Cardiac muscle cell (in vitro differentiated cells and primary cell): Measurements from ENCODE around the gene CCSER1. TPM values are rescaled to one million over a fixed set of nuclear protein-coding genes. Genes with fewer than 3 reads are reported as not detected.

Experiments used
- DNase-seq, 2 donors: peaks; one replicate each; pipeline versions ENCODE4 v3.0.0 to v3.0.0-alpha.2; 2010 to 2017; ENCODE audit warnings: low read depth in 1 of 2, low spot score in 1 of 2
- H3K27ac ChIP-seq: fragments of 200-600 bp; sonication (generic); 2 replicates; pipeline ENCODE4 v1.5.1; 2016
- H3K27me3 ChIP-seq: fragments of 200-600 bp; sonication (generic); 2 replicates; pipeline ENCODE4 v1.6.0; 2016; ENCODE audit warnings: control low read depth
- H3K36me3 ChIP-seq: fragments of 200-600 bp; sonication (generic); 2 replicates; pipeline ENCODE4 v1.5.1; 2016; ENCODE audit warnings: control low read depth
- H3K4me1 ChIP-seq: fragments of 200-600 bp; sonication (generic); 2 replicates; pipeline ENCODE4 v1.8.1; 2017; ENCODE audit warnings: low read depth, mild to moderate bottlenecking, mixed run types
- H3K4me3 ChIP-seq: fragments of 200-600 bp; sonication (generic); 2 replicates; pipeline ENCODE4 v1.5.1; 2016; ENCODE audit warnings: mild to moderate bottlenecking
- H3K9me3 ChIP-seq: fragments of 200-600 bp; sonication (generic); 2 replicates; pipeline ENCODE4 v1.5.1; 2017; ENCODE audit warnings: low read depth, mild to moderate bottlenecking, control low read depth
- CTCF ChIP-seq: IDR thresholded peaks from 2 replicates; pipeline ENCODE4 v1.5.1; 2012; ENCODE audit warnings: low read depth, mild to moderate bottlenecking, low read length
- polyA plus RNA-seq: library from polyadenylated mRNA; unstranded; fragments of >200 nt; fragmentation: Nextera tagmentation; extraction: Ambion mirVana; gene quantifications from 2 replicates; pipeline ENCODE4 v1.2.1, GENCODE V29; 2016
- total RNA-seq: library from RNA; depleted of rRNA; stranded (reverse); fragments of >200 nt; gene quantifications from 2 replicates; pipeline ENCODE4 v1.2.3, GENCODE V29; 2016

The CCSER1 gene
- total and polyA plus RNA-seq, 2 experiments from 2014 or later: 0.77 to 3.6 TPM

DNA sequence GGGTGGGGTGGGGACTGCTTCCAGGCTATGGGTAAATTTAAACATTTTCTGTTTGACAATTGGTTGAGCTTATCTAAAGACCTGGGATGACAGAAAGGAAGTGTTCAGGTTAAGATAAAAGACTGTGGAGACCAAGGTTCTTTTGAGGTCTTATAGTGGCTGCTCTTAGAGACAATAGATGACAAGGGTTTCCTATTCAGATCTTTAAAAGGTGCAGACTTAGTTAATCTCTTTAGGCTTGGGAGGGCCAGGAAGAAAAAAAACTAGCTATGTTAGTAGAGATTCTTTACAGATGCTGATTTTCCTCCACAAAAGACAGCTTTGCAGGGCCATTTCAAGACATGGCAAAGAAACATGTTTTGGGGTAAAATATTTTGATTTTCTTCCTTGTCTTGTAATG is 972.5 kb downstream of the CCSER1 start:
- H3K4me1 ChIP-seq: no peaks in the 10 kb centered on the region
- no peak for DNase-seq
- no peaks in the 10 kb centered on the region for H3K36me3 ChIP-seq
- no peak overlapping the region for H3K27ac ChIP-seq
- no peak overlapping the region for H3K4me3 ChIP-seq
- no peaks in the 10 kb centered on the region for H3K9me3 ChIP-seq
- no peak for TF ChIP-seq CTCF
- no peaks in the 10 kb centered on the region for H3K27me3 ChIP-seq

DNA sequence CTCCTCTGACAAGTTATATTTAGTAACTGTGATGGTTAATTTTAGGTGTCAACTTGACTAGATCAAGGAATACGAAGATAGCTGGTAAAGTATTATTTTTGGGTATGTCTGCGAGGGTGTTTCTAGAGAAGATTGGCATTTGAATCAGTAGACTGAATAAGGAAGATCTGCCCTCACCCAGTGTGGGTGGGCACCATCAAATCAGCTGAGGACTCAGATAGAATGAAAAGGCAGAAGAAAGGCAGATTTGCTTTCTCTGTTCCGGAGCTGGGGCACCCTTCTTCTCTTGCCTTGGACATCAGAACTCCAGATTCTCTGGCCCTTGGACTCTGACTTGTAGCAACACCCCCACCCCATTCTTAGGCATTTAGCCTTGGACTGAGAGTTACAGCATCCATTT is 981.6 kb downstream of the CCSER1 start:
- no peak for DNase-seq
- Histone ChIP-seq H3K9me3 (no peaks in the 10 kb centered on the region), H3K4me3 (no peak overlapping the region), H3K27me3 (no peaks in the 10 kb centered on the region), H3K36me3 (no peaks in the 10 kb centered on the region), H3K27ac (no peak overlapping the region), H3K4me1 (no peaks in the 10 kb centered on the region)
- TF ChIP-seq CTCF: no peak

- H3K27ac ChIP-seq: no peak overlapping the region
- no peaks in the 10 kb centered on the region for H3K27me3 ChIP-seq
- H3K9me3 ChIP-seq: no peaks in the 10 kb centered on the region
- DNase-seq: no peak
- no peaks in the 10 kb centered on the region for H3K4me1 ChIP-seq
- H3K36me3 ChIP-seq: no peaks in the 10 kb centered on the region
- H3K4me3 ChIP-seq: no peak overlapping the region
- TF ChIP-seq CTCF: no peak
These were observed 984.4 kb downstream of the CCSER1 start for GRCh38 chr4:91111556-91111955.

- peak; percentile 42 to 61 for DNase-seq
- H3K27ac ChIP-seq: no peak overlapping the region
- no peaks in the 10 kb centered on the region for H3K9me3 ChIP-seq
- no peaks in the 10 kb centered on the region for H3K27me3 ChIP-seq
- H3K36me3 ChIP-seq: no peaks in the 10 kb centered on the region
- H3K4me1 ChIP-seq: no peaks in the 10 kb centered on the region
- no peak overlapping the region for H3K4me3 ChIP-seq
- peak; percentile 67 for TF ChIP-seq CTCF
These were observed 986.0 kb downstream of the CCSER1 start for GRCh38 chr4:91113130-91113706.

GRCh38 chr4:91114386-91114785 is 987.2 kb downstream of the CCSER1 start:
- H3K9me3 ChIP-seq: no peaks in the 10 kb centered on the region
- no peaks in the 10 kb centered on the region for H3K36me3 ChIP-seq
- no peak overlapping the region for H3K4me3 ChIP-seq
- H3K27me3 ChIP-seq: no peaks in the 10 kb centered on the region
- no peak overlapping the region for H3K27ac ChIP-seq
- no peaks in the 10 kb centered on the region for H3K4me1 ChIP-seq
- DNase-seq: no peak
- TF ChIP-seq CTCF: no peak
